Fibroblast of the aortic adventitia (primary cell): ENCODE measurements around the gene BRMS1. TPM values are rescaled to one million over a fixed set of nuclear protein-coding genes. Genes with fewer than 3 reads are reported as not detected.

Experiments used
- DNase-seq: peaks from one replicate; pipeline ENCODE4 v3.0.0-alpha.2; 2010; ENCODE audit warnings: low read depth
- H3K4me3 ChIP-seq: 2 replicates; pipeline ENCODE4 v1.5.1; 2011; ENCODE audit warnings: low read depth, mild to moderate bottlenecking, control low read depth, low read length, moderate library complexity
- total RNA-seq: library from RNA; depleted of rRNA; stranded (reverse); fragments of >200 nt; gene quantifications from 2 replicates; pipeline ENCODE4 v1.2.3, GENCODE V29; 2012; ENCODE audit warnings: low replicate concordance
- TF ChIP-seq, protein P1 (sequence below): IDR thresholded peaks from 2 replicates; pipeline ENCODE4 v1.5.1; 2011; ENCODE audit warnings: mild to moderate bottlenecking, low read length, control low read depth, inconsistent platforms; ENCODE audit not compliant: insufficient read depth

BRMS1 gene
- total RNA-seq, 1 donor, result 38.5 TPM

DNA sequence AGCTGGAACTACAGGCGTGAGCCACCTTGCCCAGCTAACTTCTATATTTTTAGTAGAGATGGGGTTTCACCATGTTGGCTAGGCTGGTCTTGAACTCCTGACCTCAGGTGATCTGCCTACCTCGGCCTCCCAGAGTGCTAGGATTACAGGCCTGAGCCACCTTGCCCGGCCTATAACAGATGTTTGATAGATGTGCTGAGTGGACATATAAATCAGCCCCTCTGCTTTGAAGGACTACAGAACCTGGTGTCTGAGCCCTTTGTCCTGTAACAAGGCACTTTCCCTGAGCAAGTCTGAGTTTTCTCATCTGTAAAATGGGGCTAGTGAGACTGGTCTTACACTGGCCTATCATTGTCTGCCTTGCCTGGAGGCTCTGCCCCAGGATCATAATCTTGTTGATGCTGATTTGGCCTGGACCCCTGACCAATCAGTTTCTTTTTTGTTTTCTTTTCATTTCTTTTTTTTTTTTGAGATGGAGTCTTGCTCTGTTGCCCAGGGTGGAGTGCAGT lies 15.7 kb downstream of the BRMS1 start:
- TF ChIP-seq, protein P1, sequence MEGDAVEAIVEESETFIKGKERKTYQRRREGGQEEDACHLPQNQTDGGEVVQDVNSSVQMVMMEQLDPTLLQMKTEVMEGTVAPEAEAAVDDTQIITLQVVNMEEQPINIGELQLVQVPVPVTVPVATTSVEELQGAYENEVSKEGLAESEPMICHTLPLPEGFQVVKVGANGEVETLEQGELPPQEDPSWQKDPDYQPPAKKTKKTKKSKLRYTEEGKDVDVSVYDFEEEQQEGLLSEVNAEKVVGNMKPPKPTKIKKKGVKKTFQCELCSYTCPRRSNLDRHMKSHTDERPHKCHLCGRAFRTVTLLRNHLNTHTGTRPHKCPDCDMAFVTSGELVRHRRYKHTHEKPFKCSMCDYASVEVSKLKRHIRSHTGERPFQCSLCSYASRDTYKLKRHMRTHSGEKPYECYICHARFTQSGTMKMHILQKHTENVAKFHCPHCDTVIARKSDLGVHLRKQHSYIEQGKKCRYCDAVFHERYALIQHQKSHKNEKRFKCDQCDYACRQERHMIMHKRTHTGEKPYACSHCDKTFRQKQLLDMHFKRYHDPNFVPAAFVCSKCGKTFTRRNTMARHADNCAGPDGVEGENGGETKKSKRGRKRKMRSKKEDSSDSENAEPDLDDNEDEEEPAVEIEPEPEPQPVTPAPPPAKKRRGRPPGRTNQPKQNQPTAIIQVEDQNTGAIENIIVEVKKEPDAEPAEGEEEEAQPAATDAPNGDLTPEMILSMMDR, result no peak
- no peak overlapping the region for H3K4me3 ChIP-seq
- no peak for DNase-seq

DNA sequence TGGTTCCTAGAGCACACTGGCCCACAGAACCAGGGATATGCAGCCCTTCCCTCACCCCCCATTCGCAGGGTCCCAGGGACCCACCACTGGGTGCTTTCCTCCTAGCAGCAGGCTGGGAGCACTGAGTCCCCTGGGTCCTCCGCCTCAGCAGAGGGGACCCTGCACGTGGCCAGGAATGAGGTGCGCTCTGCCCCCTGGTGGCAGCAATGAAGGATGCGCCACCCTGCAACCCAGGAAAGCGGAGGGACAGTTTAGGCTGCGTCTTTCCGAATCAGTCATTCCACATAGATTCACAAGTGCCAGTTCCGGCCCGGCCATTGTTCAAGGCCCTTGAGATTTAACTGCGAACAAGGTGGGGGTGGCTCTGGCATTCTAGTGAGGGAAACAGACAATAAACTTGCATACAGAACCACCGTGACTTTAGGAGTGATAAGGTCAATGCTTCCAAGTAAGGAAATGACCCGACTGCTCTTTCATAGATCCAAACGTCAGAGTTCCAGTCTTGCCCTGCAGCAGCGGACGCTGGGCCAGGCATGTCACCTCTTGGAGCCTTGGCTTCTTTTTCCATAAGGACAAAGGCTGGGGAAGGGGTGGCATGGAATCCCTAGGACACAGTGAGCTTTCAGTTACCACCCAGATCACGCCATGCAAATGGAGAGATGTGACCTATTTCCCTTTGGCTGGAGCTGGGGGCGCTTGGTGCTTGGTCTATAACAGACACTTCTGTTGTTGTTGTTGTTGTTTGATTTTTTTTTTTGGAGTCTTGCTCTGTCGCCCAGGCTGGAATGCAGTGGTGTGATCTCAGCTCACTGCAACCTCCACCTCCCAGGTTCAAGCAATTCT lies 16.4 kb downstream of the BRMS1 start:
- no peak overlapping the region for H3K4me3 ChIP-seq
- TF ChIP-seq, protein P1, result peak; percentile 94
- peak; percentile 77 for DNase-seq

DNA sequence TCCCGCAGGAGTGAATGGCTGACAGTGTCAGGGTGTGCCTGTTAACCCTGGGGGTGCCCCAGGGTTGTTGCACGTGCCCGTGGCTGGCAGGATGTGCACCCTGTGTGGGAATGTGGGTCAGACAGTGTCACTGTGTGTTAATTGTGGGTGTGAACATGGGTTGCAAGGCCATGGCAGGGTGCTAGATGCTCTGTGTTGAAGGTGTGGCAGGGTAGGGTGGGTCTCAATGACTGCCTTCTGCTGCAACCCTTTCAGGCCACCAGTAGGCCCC lies 16.9 kb downstream of the BRMS1 start:
- no peak for DNase-seq
- no peak overlapping the region for H3K4me3 ChIP-seq
- TF ChIP-seq, protein P1, result no peak

DNA sequence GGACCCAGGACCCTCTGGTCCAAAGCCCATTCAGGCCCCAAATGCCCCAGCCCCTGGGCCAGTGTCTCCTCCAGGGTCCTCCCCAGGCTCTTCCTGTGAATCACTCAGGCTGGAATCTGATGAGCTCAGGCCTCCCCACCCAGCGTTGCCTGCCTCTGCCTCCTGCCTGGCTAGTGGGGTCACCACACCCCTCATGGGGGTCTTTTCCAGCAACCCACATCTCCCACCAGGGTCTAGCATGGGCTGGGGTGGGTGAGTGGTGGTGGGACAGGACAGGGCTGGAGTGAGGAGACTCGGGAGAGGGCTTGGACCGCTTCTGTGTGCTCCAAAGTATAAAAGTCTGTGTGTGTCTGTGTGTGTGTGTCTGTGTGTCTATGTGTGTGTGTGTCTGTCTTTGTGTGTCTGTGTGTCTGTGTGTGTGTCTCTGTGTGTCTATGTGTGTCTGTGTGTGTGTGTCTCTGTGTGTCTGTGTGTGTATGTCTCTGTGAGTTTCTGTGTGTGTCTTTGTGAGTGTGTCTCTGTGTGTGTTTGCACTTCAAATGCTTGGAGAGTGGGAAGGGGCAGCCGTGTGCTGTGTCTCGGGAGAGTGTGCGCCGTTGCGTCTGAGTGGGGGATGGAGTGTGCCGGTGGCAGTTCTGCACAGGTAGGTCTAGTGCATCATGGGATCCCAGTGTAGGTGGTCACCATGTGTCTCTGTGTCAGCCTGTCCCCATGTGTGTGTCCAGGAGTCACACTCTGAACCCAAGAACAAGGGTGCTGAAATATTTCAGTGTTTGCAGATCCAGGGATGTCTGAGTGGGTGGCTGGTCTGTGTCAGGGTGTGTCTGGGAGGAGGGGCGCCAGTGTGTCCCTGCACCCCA lies 17.5 kb downstream of the BRMS1 start:
- H3K4me3 ChIP-seq, result no peak overlapping the region
- peak; percentile 59 for DNase-seq
- TF ChIP-seq, protein P1, result peak; percentile 16

DNA sequence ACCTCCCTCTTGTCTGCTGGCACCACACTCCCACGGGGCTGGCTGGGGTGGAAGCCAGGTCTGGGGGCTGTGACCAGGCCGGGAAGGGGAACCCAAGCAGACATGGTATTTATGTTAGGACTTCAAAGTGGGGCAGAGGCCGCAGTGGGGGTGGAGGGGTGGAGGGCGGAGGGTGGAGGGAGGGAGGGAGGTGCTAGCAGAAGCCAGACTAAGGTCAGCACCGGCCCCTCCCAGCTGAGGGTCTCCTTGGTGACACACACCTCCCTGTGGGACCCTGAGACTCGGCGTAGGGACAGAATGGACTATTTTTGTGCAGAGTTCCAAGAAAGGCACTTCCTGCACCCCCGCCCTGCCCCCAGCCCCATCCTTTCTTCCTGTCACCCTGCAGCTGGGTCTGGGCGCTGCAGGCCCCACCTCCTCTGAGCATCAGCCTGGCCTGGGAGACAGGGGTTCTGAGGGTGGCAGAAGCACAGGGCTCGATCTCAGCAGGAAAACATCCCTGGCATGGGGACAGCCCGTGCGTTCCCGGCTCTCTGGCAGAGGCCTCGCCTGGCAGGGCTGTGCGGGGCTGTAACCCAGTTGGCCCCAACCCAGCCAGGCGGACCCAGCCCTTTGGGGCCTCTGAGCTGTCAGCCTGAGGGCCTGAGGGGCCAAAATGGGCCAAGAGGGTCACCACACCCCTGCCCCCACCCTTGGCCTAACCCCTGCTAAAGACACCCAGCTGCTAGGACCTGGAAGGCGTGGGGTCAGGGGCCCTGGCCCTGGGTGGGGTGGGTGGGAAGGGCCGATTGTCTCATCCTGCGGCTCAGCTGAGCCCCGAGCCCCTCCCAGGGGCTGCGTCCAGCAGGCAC lies 18.4 kb downstream of the BRMS1 start:
- TF ChIP-seq, protein P1, result no peak
- H3K4me3 ChIP-seq, result no peak overlapping the region
- peak; percentile 61 for DNase-seq

DNA sequence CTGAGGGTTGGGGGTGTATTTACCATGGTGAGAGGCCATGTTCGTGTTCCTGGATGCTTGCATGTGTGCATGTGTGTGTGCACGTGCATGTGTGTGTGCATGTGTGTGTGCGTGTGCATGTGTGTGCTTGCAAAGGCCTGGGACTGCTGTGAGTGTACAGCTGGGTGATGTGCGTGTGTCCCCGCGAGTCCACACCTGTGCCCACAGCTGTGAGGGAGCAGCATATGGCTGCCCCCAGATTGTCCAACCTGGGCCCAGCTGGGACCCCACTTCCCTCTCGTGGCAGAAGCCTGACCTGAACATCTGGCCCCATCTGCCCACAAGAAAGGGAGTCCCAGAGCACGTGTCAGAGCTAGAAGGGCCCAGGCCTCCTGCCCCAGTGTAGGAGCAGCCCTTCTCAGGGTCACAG lies 19.6 kb downstream of the BRMS1 start:
- DNase-seq, result no peak
- no peak overlapping the region for H3K4me3 ChIP-seq
- TF ChIP-seq, protein P1, result no peak
